ENCODE results near the gene ATF1.
"Not testable (repeated sequence)": the region's sequence is repeated elsewhere in the genome, so short reads cannot be mapped to it uniquely, and the experiment has no call there.

ATF1 gene

GRCh38 chr12:50751948-50752721 is 11.8 kb upstream of the ATF1 start:
- no peak for DNase-seq (ENCODE audit: low read depth in 3 of 3)

GRCh38 chr12:50753232-50753769 is 10.6 kb upstream of the ATF1 start:
- DNase-seq (ENCODE audit: low read depth in 3 of 3): no peak

- DNase-seq (ENCODE audit: low read depth in 3 of 3): peak; percentile 49 to 73 (median 57)
Observed at GRCh38 chr12:50764286-50765094, 589 bp downstream of the ATF1 start.

GRCh38 chr12:50765095-50765911 is 1.4 kb downstream of the ATF1 start:
- DNase-seq (ENCODE audit: low read depth in 3 of 3): peak in 1 of 3 donors; percentile 23

DNA sequence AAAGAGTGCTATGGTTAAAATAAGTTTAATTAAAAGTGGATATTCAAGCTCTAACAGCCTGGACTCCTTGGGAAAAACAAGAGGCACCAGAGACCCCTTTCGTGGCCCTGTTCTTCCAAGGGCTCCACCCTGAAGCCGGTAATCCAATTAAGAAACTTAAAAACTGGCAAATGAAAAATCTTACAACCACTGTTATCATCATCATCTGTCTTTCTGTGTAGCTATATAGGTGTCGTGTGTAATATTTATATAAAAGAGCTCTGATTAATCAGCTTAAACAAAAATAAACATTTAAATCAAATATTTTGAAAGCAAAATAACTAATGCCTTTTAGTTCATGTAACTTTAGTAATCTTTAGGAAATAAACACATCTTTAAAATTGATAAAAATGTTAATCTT is 4.5 kb downstream of the ATF1 start:
- no peak for DNase-seq (ENCODE audit: low read depth in 3 of 3)

DNA sequence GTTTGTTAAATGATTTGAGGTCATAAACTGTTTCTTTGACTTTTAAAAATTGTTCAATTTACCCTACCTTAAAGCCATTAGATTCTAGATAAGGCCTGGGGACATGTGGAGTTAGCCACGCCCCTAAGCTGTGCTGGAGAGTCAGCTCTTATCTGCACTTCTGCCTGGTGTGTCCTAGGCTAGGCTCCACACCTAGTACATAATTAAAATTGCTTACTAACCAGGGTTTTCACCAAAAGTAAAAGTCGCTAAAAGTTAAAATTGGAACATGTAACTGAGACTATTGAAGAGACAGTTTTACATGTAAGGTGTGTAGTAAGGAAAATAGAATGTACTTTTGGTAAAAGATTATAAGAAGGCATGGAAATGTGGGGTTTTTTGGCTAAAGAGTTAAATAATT is 4.9 kb downstream of the ATF1 start:
- DNase-seq (ENCODE audit: low read depth in 3 of 3): not testable (repeated sequence)

DNA sequence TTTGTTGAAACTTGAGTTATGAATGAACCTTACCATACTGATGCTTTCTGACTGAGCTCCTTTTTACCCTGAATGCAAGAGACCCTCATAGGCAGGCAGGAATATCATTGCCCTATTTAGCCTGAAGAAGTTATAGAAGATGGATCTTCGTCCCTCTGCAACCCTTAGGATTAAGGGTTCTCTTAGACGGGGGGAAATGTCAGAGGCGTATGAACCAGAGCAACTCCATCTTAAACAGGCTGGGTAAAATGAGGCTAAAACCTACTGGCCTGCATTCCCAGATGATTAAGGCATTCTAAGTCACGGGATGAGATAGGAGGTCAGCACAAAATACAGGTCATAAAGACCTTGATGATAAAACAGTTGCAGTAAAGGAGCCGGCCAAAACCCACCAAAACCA is 7.5 kb downstream of the ATF1 start:
- DNase-seq (ENCODE audit: low read depth in 3 of 3): no peak

GRCh38 chr12:50772470-50772869 is 8.6 kb downstream of the ATF1 start:
- DNase-seq (ENCODE audit: low read depth in 3 of 3): no peak

DNA sequence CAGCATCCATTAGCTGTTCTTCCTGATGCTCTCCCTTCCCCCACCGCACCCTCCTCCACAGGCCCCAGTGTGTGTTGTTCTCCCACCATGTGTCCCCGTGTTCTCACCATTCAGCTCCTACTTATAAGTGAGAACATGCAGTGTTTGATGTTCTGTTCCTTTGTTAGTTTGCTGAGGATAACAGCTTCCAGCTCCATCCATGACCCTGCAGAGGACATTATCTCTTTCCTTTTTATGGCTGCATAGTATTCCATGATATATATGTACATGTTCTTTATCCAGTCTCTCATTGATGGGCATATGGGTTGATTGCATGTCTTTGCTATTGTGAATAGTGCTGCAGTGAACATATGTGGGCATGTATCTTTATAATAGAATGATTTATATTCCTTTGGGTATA is 9.0 kb downstream of the ATF1 start:
- DNase-seq (ENCODE audit: low read depth in 3 of 3): no peak

GRCh38 chr12:50775251-50775650 is 11.3 kb downstream of the ATF1 start:
- DNase-seq (ENCODE audit: low read depth in 3 of 3): no peak

- no peak for DNase-seq (ENCODE audit: low read depth in 3 of 3)
Observed at GRCh38 chr12:50776749-50777728, 13.1 kb downstream of the ATF1 start.

- DNase-seq (ENCODE audit: low read depth in 3 of 3): no peak
Observed at GRCh38 chr12:50778663-50779590, 15.0 kb downstream of the ATF1 start.

GRCh38 chr12:50780013-50780412 is 16.1 kb downstream of the ATF1 start:
- no peak for DNase-seq (ENCODE audit: low read depth in 3 of 3)

- no peak for DNase-seq (ENCODE audit: low read depth in 3 of 3)
Observed at GRCh38 chr12:50784501-50784900, 20.6 kb downstream of the ATF1 start.

DNA sequence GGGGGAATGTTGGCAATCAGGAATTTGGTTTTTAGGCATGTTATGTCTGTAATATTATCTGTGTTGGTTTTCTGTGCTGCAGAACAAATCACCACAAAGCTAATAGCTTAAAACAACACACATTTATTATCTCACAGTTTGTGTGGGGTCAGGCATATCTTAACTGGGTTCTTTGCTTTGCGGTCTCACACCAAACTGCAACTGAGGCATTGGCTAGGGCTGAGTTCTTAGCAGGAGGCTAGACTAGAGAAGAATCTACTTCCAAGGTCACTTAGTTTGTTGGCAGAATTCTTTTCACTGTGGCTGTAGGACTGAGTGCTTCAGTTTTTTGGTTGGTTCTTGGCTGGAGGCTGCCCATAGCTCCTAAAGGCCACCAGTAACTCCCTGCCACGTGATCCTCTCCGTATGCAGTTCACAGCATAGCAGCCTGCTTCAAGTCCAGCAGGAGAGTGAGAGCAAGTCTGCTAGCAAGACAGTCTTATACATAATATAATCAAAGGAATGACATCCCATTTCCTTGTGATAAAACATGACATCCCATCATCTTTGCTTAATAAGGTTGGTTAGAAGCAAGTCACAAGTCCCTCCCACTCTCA is 21.6 kb downstream of the ATF1 start:
- no peak for DNase-seq (ENCODE audit: low read depth in 3 of 3)

DNA sequence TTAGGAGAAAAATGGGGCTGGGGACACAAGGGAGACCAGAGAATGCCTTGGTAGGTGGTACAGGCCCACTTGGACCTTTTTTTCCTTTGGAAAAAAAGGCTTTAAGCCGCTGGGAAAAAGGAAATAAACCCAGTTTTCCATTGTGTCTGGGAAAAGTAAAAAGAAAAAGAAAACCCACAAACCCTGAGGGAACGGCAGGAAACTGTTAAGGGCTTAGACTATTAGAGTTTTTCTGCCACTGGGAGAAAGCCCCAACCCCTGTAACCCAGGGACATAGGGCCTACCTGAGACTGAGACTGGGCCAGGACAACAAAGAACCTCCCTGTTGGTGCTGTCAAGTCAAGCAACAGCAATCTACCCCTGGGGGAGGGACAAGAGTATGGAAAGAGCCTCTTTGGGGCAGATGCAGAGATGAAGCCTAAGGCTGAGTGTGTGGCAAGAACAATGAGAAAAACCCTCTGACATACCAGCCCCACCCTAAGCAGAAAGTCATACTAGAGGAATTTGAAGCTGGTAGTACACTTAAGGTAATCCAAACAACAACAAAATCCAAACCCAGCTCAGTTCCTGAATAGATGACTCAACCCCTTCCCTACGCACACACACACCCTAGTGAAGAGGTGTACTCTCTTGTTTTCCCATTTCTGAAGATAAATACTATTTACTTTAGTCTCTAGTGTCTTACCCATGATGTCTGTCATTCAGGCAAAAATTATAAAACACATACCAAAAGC is 22.8 kb downstream of the ATF1 start:
- DNase-seq (ENCODE audit: low read depth in 3 of 3): no peak

DNA sequence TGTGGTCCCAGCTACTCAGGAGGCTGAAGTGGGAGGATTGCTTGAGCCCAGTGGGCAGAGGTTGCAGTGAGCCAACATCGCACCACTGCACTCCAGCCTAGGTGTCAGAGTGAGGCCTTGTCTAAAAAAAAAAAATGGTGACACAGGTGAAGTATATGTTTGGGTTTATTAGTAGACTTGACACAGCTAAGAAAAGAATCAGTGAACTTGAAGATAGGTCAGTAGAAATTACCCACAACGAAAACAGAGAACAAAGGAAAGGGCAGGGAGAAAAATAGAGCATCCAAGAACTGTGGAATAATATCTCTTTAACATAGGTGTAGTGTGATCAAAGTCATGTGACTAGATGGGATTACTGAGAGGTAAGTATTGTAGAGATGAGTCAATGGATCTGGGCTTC is 23.7 kb downstream of the ATF1 start:
- DNase-seq (ENCODE audit: low read depth in 3 of 3): no peak

- DNase-seq (ENCODE audit: low read depth in 3 of 3): no peak
Observed at GRCh38 chr12:50788561-50788960, 24.7 kb downstream of the ATF1 start.

DNA sequence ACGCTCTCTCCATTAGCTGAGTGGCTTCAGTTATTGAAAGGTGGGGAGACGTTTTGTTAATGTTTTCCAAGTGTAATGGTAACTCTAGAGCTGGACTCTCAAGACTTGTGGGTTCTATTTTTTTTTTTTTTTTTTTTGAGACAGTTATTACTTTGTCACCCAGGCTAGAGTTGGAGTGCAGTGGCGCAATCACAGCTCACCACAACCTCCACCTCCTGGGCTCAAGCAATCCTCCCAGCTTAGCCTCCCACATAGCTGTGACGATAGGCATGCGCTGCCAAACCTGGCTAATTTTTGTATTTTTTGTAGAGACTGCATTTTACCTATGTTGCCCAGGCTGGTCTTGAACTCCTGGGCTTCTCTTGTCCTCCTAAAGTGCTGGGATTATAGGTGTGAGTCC is 26.2 kb downstream of the ATF1 start:
- no peak for DNase-seq (ENCODE audit: low read depth in 3 of 3)
